GM23338 (cell line): ENCODE data around the gene MCM9. TPM values are rescaled to one million over a fixed set of nuclear protein-coding genes. Genes with fewer than 3 reads are reported as not detected.

Experiments
- ATAC-seq: fragments of 200-7000 bp; cut with Tn5 transposase; 3 replicates; pipeline ENCODE4 v1.9.1; 2020
- DNase-seq: peaks from one replicate; pipeline ENCODE4 v3.0.0-alpha.2; 2015; ENCODE audit warnings: low spot score
- H2AFZ ChIP-seq: fragments of 200-600 bp; sonication (generic); 2 replicates; pipeline ENCODE4 v1.8.0; 2016; ENCODE audit warnings: antibody characterized with exemption, mild to moderate bottlenecking, moderate library complexity
- H3F3A ChIP-seq: fragments of 200-600 bp; sonication (generic); replicated peaks from 2 replicates; pipeline ENCODE4 v1.8.0; 2017; ENCODE audit warnings: antibody characterized with exemption, mixed run types, low read depth
- H3K27ac ChIP-seq: fragments of 200-600 bp; sonication (generic); 2 replicates; pipeline ENCODE4 v1.6.1; 2016; ENCODE audit warnings: low read depth
- H3K27me3 ChIP-seq: fragments of 200-600 bp; sonication (generic); 2 replicates; pipeline ENCODE4 v1.8.0; 2016; ENCODE audit warnings: mild to moderate bottlenecking, mixed run types, moderate library complexity; ENCODE audit not compliant: insufficient read depth
- H3K36me3 ChIP-seq: fragments of 200-600 bp; sonication (generic); 2 replicates; pipeline ENCODE4 v1.8.0; 2016; ENCODE audit warnings: mild to moderate bottlenecking; ENCODE audit not compliant: insufficient read depth
- H3K4me1 ChIP-seq: fragments of 200-600 bp; sonication (generic); 2 replicates; pipeline ENCODE4 v1.8.0; 2016; ENCODE audit warnings: mild to moderate bottlenecking, moderate library complexity; ENCODE audit not compliant: insufficient read depth
- H3K4me2 ChIP-seq: fragments of 200-600 bp; sonication (generic); 2 replicates; pipeline ENCODE4 v1.7.1; 2017; ENCODE audit warnings: mixed run types
- H3K4me3 ChIP-seq: fragments of 200-600 bp; sonication (generic); 2 replicates; pipeline ENCODE4 v1.6.1; 2016; ENCODE audit warnings: mixed run types
- H3K79me2 ChIP-seq: fragments of 200-600 bp; sonication (generic); replicated peaks from 2 replicates; pipeline ENCODE4 v1.8.0; 2017; ENCODE audit warnings: mild to moderate bottlenecking; ENCODE audit not compliant: insufficient read depth
- H3K9me2 ChIP-seq: fragments of 200-600 bp; sonication (generic); 2 replicates; pipeline ENCODE4 v1.8.0; 2017; ENCODE audit not compliant: insufficient read depth
- H4K20me1 ChIP-seq: fragments of 200-600 bp; sonication (generic); replicated peaks from 2 replicates; pipeline ENCODE4 v1.8.0; 2017; ENCODE audit warnings: mild to moderate bottlenecking; ENCODE audit not compliant: insufficient read depth
- H3K27ac Mint-ChIP-seq: 2 replicates; pipeline ENCODE4 v1.8.0; 2020; ENCODE audit warnings: inconsistent platforms, mild to moderate bottlenecking, moderate library complexity, mixed read lengths
- H3K27me3 Mint-ChIP-seq: 3 replicates; pipeline ENCODE4 v1.8.0; 2022; ENCODE audit warnings: low read depth, mild to moderate bottlenecking, moderate library complexity, mixed read lengths, inconsistent platforms; ENCODE audit not compliant: insufficient read depth, poor library complexity
- H3K36me3 Mint-ChIP-seq: 3 replicates; pipeline ENCODE4 v1.8.0; 2021; ENCODE audit warnings: low read depth, mild to moderate bottlenecking, inconsistent platforms, moderate library complexity, mixed read lengths
- H3K4me1 Mint-ChIP-seq: 3 replicates; pipeline ENCODE4 v1.8.0; 2020; ENCODE audit warnings: mild to moderate bottlenecking, inconsistent platforms, mixed read lengths
- H3K4me3 Mint-ChIP-seq: 3 replicates; pipeline ENCODE4 v1.8.0; 2021; ENCODE audit warnings: moderate library complexity, mild to moderate bottlenecking, inconsistent platforms, mixed read lengths
- H3K9me3 Mint-ChIP-seq: 3 replicates; pipeline ENCODE4 v1.8.0; 2020; ENCODE audit warnings: moderate library complexity, mild to moderate bottlenecking, inconsistent platforms, mixed read lengths
- CTCF ChIP-seq, 2 experiments: fragments of 200-600 bp in 1 of 2; sonication (generic) in 1 of 2; conservative IDR thresholded peaks; 2 replicates each; pipeline versions ENCODE4 v1.5.1 to v1.6.1; 2016 to 2017; ENCODE audit warnings: antibody characterized with exemption in 2 of 2, low read depth in 2 of 2, mild to moderate bottlenecking in 2 of 2, moderate library complexity in 1 of 2
- ETS1 ChIP-seq: IDR thresholded peaks from 2 replicates; pipeline ENCODE4 v1.6.1; 2016; ENCODE audit warnings: antibody characterized with exemption
- EZH2phosphoT487 ChIP-seq: fragments of 200-600 bp; sonication (generic); IDR thresholded peaks from one replicate; pipeline ENCODE4 v1.8.1; 2018; ENCODE audit warnings: antibody characterized with exemption; ENCODE audit not compliant: unreplicated experiment
- NANOG ChIP-seq: IDR thresholded peaks from 2 replicates; pipeline ENCODE4 v1.6.1; 2016; ENCODE audit warnings: antibody characterized with exemption, borderline replicate concordance
- POLR2AphosphoS5 ChIP-seq: IDR thresholded peaks from 2 replicates; pipeline ENCODE4 v1.6.1; 2016; ENCODE audit warnings: antibody characterized with exemption, low read depth
- REST ChIP-seq: IDR thresholded peaks from one replicate; pipeline ENCODE4 v1.6.1; 2018; ENCODE audit warnings: antibody characterized with exemption; ENCODE audit not compliant: unreplicated experiment
- STAT1 ChIP-seq: IDR thresholded peaks from one replicate; pipeline ENCODE4 v1.6.1; 2016; ENCODE audit warnings: antibody characterized with exemption; ENCODE audit not compliant: unreplicated experiment
- ZNF114 ChIP-seq: fragments of 250-450 bp; sonication (Bioruptor Pico); IDR thresholded peaks from 2 replicates; pipeline ENCODE4 v1.5.0; 2020; ENCODE audit warnings: mild to moderate bottlenecking, moderate library complexity
- ZNF331 ChIP-seq: fragments of 250-450 bp; sonication (Bioruptor Pico); IDR thresholded peaks from 2 replicates; pipeline ENCODE4 v1.5.0; 2020; ENCODE audit warnings: low read depth, mild to moderate bottlenecking, moderate library complexity
- polyA plus RNA-seq: library from polyadenylated mRNA; unstranded; fragments of >200 nt; fragmentation: Nextera tagmentation; extraction: Ambion mirVana; gene quantifications from 2 replicates; pipeline ENCODE4 v1.2.1, GENCODE V29; 2016
- total RNA-seq: library from RNA; depleted of rRNA; stranded (reverse); fragments of >200 nt; shearing (Covaris generic); gene quantifications from 2 replicates; pipeline ENCODE4 v1.2.3, GENCODE V29; 2014

MCM9 gene
- total and polyA plus RNA-seq, 2 experiments from 2014 or later = 14.9 to 16.6 TPM

- TF ChIP-seq CTCF (conservative IDR thresholded peaks at IDR 0.05; ENCODE audit: low read depth in 2 of 2) = no peak
- no peak for TF ChIP-seq ZNF114 (CRISPR knock-in tag)
- TF ChIP-seq REST = no peak
Measured at GRCh38 chr6:118875672-118876071, 59.3 kb downstream of the MCM9 start (continued).

- no peak overlapping the region for H3K27ac ChIP-seq
- H3K79me2 ChIP-seq = peaks cover 29% of the 10 kb centered on the region
- no peaks in the 10 kb centered on the region; the same call in 2 of the 3 replicates for H3K9me3 Mint-ChIP-seq
- DNase-seq (no peak), ATAC-seq (no peak)
- H3K4me3 Mint-ChIP-seq = no peak overlapping the region
- H3F3A ChIP-seq = no peaks in the 10 kb centered on the region
- H3K36me3 ChIP-seq = no peaks in the 10 kb centered on the region
- H3K27me3 ChIP-seq = no peaks in the 10 kb centered on the region
- peaks cover 7% of the 10 kb centered on the region for H3K4me1 Mint-ChIP-seq
- H4K20me1 ChIP-seq = no peaks in the 10 kb centered on the region
- H3K4me1 ChIP-seq = no peaks in the 10 kb centered on the region
- no peak overlapping the region for H2AFZ ChIP-seq
- no peak overlapping the region for H3K4me2 ChIP-seq
- no peak overlapping the region for H3K27ac Mint-ChIP-seq
- H3K36me3 Mint-ChIP-seq = no peaks in the 10 kb centered on the region; the same call in 2 of the 3 replicates
- peaks cover 2% of the 10 kb centered on the region for H3K27me3 Mint-ChIP-seq
- H3K4me3 ChIP-seq = no peak overlapping the region
- no peaks in the 10 kb centered on the region; the same call in 1 of the 2 replicates for H3K9me2 ChIP-seq
- TF ChIP-seq ETS1 (no peak), EZH2phosphoT487 (no peak), POLR2AphosphoS5 (no peak), CTCF (conservative IDR thresholded peaks at IDR 0.05; ENCODE audit: low read depth in 2 of 2) (no peak), ZNF331 (no peak), STAT1 (no peak), NANOG (no peak), REST (no peak)
Measured at GRCh38 chr6:118873239-118873638, 61.7 kb downstream of the MCM9 start.
